Glutamatergic neuron (in vitro differentiated cells): ENCODE results near the gene DRAXIN. TPM values are rescaled to one million over a fixed set of nuclear protein-coding genes. Genes with fewer than 3 reads are reported as not detected.

ENCODE experiments used
- DNase-seq: peaks from one replicate; pipeline ENCODE4 v3.0.0; 2022
- H3K27ac Mint-ChIP-seq: one replicate; pipeline ENCODE4 v1.8.0; 2020; ENCODE audit warnings: mild to moderate bottlenecking, mixed read lengths, inconsistent platforms; ENCODE audit not compliant: unreplicated experiment
- H3K27me3 Mint-ChIP-seq: one replicate; pipeline ENCODE4 v1.8.0; 2020; ENCODE audit warnings: mild to moderate bottlenecking, moderate library complexity, mixed read lengths, inconsistent platforms; ENCODE audit not compliant: unreplicated experiment
- H3K36me3 Mint-ChIP-seq: one replicate; pipeline ENCODE4 v1.8.0; 2020; ENCODE audit warnings: mild to moderate bottlenecking, mixed read lengths, inconsistent platforms; ENCODE audit not compliant: unreplicated experiment
- H3K4me1 Mint-ChIP-seq: one replicate; pipeline ENCODE4 v1.8.0; 2020; ENCODE audit warnings: mild to moderate bottlenecking, low read depth, mixed read lengths, inconsistent platforms; ENCODE audit not compliant: unreplicated experiment
- H3K4me3 Mint-ChIP-seq: one replicate; pipeline ENCODE4 v1.8.0; 2020; ENCODE audit warnings: mild to moderate bottlenecking, mixed read lengths, inconsistent platforms; ENCODE audit not compliant: unreplicated experiment
- H3K9me3 Mint-ChIP-seq: one replicate; pipeline ENCODE4 v1.8.0; 2020; ENCODE audit warnings: mild to moderate bottlenecking, moderate library complexity, mixed read lengths, inconsistent platforms; ENCODE audit not compliant: unreplicated experiment
- total RNA-seq: library from RNA; stranded (reverse); fragmentation: NEBNext Ultra II Directional; extraction: Animal tissue kit (Norgen Biotek cat#: 25700); gene quantifications from one replicate; pipeline ENCODE4 v1.2.1, GENCODE V29; 2021; ENCODE audit not compliant: unreplicated experiment
- TF ChIP-seq, protein P1 (sequence below): fragments of 200-600 bp; sonication (generic); IDR thresholded peaks from one replicate; pipeline ENCODE4 v1.5.0; 2021; ENCODE audit not compliant: partially characterized antibody, unreplicated experiment

The DRAXIN gene
- total RNA-seq, 1 donor from 2014 or later: 111 TPM

GRCh38 chr1:11708554-11709350 is 17.2 kb downstream of the DRAXIN start:
- H3K36me3 Mint-ChIP-seq: no peaks in the 10 kb centered on the region
- H3K27me3 Mint-ChIP-seq: peaks cover 2% of the 10 kb centered on the region
- no peak overlapping the region for H3K27ac Mint-ChIP-seq
- TF ChIP-seq, protein P1, sequence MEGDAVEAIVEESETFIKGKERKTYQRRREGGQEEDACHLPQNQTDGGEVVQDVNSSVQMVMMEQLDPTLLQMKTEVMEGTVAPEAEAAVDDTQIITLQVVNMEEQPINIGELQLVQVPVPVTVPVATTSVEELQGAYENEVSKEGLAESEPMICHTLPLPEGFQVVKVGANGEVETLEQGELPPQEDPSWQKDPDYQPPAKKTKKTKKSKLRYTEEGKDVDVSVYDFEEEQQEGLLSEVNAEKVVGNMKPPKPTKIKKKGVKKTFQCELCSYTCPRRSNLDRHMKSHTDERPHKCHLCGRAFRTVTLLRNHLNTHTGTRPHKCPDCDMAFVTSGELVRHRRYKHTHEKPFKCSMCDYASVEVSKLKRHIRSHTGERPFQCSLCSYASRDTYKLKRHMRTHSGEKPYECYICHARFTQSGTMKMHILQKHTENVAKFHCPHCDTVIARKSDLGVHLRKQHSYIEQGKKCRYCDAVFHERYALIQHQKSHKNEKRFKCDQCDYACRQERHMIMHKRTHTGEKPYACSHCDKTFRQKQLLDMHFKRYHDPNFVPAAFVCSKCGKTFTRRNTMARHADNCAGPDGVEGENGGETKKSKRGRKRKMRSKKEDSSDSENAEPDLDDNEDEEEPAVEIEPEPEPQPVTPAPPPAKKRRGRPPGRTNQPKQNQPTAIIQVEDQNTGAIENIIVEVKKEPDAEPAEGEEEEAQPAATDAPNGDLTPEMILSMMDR: no peak
- H3K9me3 Mint-ChIP-seq: peaks cover 4% of the 10 kb centered on the region
- peaks cover 21% of the 10 kb centered on the region for H3K4me1 Mint-ChIP-seq
- H3K4me3 Mint-ChIP-seq: no peak overlapping the region
- DNase-seq: no peak

GRCh38 chr1:11711490-11711889 is 20.0 kb downstream of the DRAXIN start:
- Mint-ChIP-seq H3K9me3 (peaks cover 11% of the 10 kb centered on the region), H3K4me1 (peaks cover 25% of the 10 kb centered on the region), H3K36me3 (no peaks in the 10 kb centered on the region), H3K27me3 (peaks cover 8% of the 10 kb centered on the region), H3K4me3 (no peak overlapping the region), H3K27ac (no peak overlapping the region)
- TF ChIP-seq, protein P1: no peak
- no peak for DNase-seq

- Mint-ChIP-seq H3K36me3 (no peaks in the 10 kb centered on the region), H3K4me1 (peaks cover 25% of the 10 kb centered on the region), H3K4me3 (no peak overlapping the region), H3K27ac (no peak overlapping the region), H3K9me3 (peaks cover 11% of the 10 kb centered on the region), H3K27me3 (peaks cover 6% of the 10 kb centered on the region)
- TF ChIP-seq, protein P1: no peak
- no peak for DNase-seq
These were observed 20.8 kb downstream of the DRAXIN start for GRCh38 chr1:11712285-11712684.

DNA sequence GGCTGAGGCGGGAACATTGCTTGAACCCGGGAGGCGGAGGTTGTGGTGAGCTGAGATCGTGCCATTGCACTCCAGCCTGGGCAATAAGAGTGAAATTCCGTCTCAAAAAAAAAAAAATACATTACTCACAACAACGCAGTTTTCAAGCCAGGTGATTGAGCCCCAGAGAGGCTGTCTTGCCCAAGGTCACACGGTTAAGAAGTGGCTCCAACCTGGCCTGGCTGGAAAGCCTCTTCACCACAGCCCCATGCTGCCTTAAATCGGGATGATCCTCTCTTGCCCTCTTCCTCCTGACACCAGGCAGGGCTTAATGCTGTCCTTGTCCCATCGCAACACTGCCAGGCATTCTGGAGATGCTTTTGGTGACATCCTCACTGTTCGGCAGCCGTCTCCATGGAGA is 21.6 kb downstream of the DRAXIN start:
- Mint-ChIP-seq H3K36me3 (no peaks in the 10 kb centered on the region), H3K27ac (no peak overlapping the region), H3K27me3 (peaks cover 6% of the 10 kb centered on the region), H3K4me1 (peaks cover 22% of the 10 kb centered on the region), H3K4me3 (no peak overlapping the region), H3K9me3 (peaks cover 11% of the 10 kb centered on the region)
- TF ChIP-seq, protein P1: no peak
- DNase-seq: no peak

- peak; percentile 80 for DNase-seq
- Mint-ChIP-seq H3K27ac (peak overlapping the region; percentile 96), H3K36me3 (no peaks in the 10 kb centered on the region), H3K4me1 (peaks cover 25% of the 10 kb centered on the region), H3K27me3 (peaks cover 6% of the 10 kb centered on the region), H3K4me3 (peak overlapping the region; percentile 80), H3K9me3 (peaks cover 12% of the 10 kb centered on the region)
- TF ChIP-seq, protein P1: no peak
These were observed 23.5 kb downstream of the DRAXIN start for GRCh38 chr1:11714831-11715575.
